ENCODE results near the gene EGFR.

DNA sequence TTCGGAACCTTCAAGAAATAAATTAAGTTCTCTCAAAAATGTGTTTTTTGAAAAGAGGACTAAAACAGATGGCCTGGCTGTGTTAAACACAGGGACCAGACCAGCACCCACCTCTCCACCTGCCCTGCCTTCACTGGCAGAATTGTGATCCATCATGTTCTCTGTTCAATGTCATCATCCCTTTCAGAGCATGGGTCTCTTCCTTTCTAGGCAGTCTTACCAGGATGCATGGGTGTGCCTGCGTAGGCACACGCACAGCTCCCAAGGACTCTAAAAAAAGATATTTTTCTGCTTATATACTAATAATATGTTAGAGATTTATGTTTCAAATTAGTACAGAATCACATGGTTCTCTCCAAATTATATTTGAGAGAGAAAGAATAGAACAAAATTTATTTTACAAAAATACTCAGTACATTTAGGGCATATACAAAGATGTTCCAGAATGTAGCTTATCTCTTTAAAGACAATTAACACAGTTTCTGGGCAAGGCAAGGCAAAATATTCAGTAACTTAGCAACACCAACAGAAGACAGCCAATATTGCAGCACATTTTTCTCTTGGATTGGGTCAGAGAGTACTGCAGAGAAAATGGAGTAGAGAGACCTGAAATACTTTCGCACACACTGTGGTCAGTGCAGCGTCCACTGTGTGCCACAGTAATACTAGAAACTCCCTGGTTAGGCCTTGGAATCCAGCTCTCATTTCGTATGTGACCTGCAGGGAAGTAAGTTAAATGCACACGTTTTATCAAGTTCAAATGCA, 52.8 kb downstream of the EGFR start:
- TF ChIP-seq, protein P1, sequence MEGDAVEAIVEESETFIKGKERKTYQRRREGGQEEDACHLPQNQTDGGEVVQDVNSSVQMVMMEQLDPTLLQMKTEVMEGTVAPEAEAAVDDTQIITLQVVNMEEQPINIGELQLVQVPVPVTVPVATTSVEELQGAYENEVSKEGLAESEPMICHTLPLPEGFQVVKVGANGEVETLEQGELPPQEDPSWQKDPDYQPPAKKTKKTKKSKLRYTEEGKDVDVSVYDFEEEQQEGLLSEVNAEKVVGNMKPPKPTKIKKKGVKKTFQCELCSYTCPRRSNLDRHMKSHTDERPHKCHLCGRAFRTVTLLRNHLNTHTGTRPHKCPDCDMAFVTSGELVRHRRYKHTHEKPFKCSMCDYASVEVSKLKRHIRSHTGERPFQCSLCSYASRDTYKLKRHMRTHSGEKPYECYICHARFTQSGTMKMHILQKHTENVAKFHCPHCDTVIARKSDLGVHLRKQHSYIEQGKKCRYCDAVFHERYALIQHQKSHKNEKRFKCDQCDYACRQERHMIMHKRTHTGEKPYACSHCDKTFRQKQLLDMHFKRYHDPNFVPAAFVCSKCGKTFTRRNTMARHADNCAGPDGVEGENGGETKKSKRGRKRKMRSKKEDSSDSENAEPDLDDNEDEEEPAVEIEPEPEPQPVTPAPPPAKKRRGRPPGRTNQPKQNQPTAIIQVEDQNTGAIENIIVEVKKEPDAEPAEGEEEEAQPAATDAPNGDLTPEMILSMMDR (conservative IDR thresholded peaks at IDR 0.05; ENCODE audit: low read depth, low read length): no peak
- TF ChIP-seq EZH2 (IDR thresholded peaks at IDR 0.05; ENCODE audit: low read length, unreplicated experiment): no peak
